Endodermal cell (in vitro differentiated cells): Measurements from ENCODE around the gene PCDHB2. TPM values are rescaled to one million over a fixed set of nuclear protein-coding genes. Genes with fewer than 3 reads are reported as not detected.
"Not testable (repeated sequence)": the region's sequence is repeated elsewhere in the genome, so short reads cannot be mapped to it uniquely, and the experiment has no call there.

Source experiments
- DNase-seq: peaks from one replicate; pipeline ENCODE4 v3.0.0-alpha.2; 2017
- H3K27ac ChIP-seq: 2 replicates; pipeline ENCODE4 v1.5.1; 2013; ENCODE audit warnings: mild to moderate bottlenecking, low read depth, low read length, moderate library complexity
- H3K27me3 ChIP-seq: 2 replicates; pipeline ENCODE4 v1.6.1; 2013; ENCODE audit warnings: mild to moderate bottlenecking, low read length, moderate library complexity; ENCODE audit not compliant: insufficient read depth, control insufficient read depth, poor library complexity, severe bottlenecking
- H3K36me3 ChIP-seq: 2 replicates; pipeline ENCODE4 v1.7.0; 2013; ENCODE audit warnings: mild to moderate bottlenecking, low read length, moderate library complexity; ENCODE audit not compliant: control insufficient read depth, insufficient read depth
- H3K4me1 ChIP-seq: one replicate; pipeline ENCODE4 v1.7.0; 2013; ENCODE audit warnings: low read length; ENCODE audit not compliant: control insufficient read depth, insufficient read depth
- H3K4me3 ChIP-seq: 2 replicates; pipeline ENCODE4 v1.5.1; 2013; ENCODE audit warnings: mild to moderate bottlenecking, low read length, moderate library complexity
- H3K9ac ChIP-seq: 2 replicates; pipeline ENCODE4 v1.6.1; 2013; ENCODE audit warnings: mild to moderate bottlenecking, low read length, moderate library complexity; ENCODE audit not compliant: poor library complexity, severe bottlenecking; ENCODE audit errors: extremely low read depth
- H3K9me3 ChIP-seq: 2 replicates; pipeline ENCODE4 v1.6.1; 2013; ENCODE audit warnings: mild to moderate bottlenecking, low read length, moderate library complexity; ENCODE audit not compliant: control insufficient read depth
- H3K27ac Mint-ChIP-seq: 2 replicates; pipeline ENCODE4 v1.8.0; 2020; ENCODE audit warnings: mixed read lengths
- H3K27me3 Mint-ChIP-seq: 2 replicates; pipeline ENCODE4 v1.8.0; 2021; ENCODE audit warnings: mild to moderate bottlenecking, mixed read lengths; ENCODE audit not compliant: insufficient read depth
- H3K36me3 Mint-ChIP-seq: 2 replicates; pipeline ENCODE4 v1.8.0; 2020; ENCODE audit warnings: low read depth, mixed read lengths
- H3K4me1 Mint-ChIP-seq: 2 replicates; pipeline ENCODE4 v1.8.0; 2020; ENCODE audit warnings: mixed read lengths
- H3K4me3 Mint-ChIP-seq: 2 replicates; pipeline ENCODE4 v1.8.0; 2020; ENCODE audit warnings: mild to moderate bottlenecking, moderate library complexity, mixed read lengths
- H3K9me3 Mint-ChIP-seq: 2 replicates; pipeline ENCODE4 v1.8.0; 2020; ENCODE audit warnings: mild to moderate bottlenecking, mixed read lengths
- WGBS, 2 experiments: methylation state at CpG; one replicate each; pipeline versions ENCODE4 v1.1.5 to v1.1.7; 2013; ENCODE audit warnings: missing lambda C conversion rate in 2 of 2, mixed read lengths in 1 of 2; ENCODE audit not compliant: insufficient coverage in 1 of 2, insufficient read length in 1 of 2; 5-methylcytosine and 5-hydroxymethylcytosine counted together
- total RNA-seq, 2 donors: library from RNA; stranded (reverse); fragmentation: NEBNext Ultra II Directional in 1 of 2; extraction: Animal tissue kit (Norgen Biotek cat#: 25700) in 1 of 2; gene quantifications; 2 replicates in 1 of 2; 3 replicates in 1 of 2; pipeline ENCODE4 v1.2.1, GENCODE V29; 2021
- TF ChIP-seq, protein P1 (sequence below): fragments of 200-600 bp; sonication (generic); conservative IDR thresholded peaks from 2 replicates; pipeline ENCODE4 v1.5.0; 2021; ENCODE audit warnings: antibody characterized with exemption, mild to moderate bottlenecking

The PCDHB2 gene
- total RNA-seq, 2 donors from 2014 or later, result 28.4 to 32.1 TPM

DNA sequence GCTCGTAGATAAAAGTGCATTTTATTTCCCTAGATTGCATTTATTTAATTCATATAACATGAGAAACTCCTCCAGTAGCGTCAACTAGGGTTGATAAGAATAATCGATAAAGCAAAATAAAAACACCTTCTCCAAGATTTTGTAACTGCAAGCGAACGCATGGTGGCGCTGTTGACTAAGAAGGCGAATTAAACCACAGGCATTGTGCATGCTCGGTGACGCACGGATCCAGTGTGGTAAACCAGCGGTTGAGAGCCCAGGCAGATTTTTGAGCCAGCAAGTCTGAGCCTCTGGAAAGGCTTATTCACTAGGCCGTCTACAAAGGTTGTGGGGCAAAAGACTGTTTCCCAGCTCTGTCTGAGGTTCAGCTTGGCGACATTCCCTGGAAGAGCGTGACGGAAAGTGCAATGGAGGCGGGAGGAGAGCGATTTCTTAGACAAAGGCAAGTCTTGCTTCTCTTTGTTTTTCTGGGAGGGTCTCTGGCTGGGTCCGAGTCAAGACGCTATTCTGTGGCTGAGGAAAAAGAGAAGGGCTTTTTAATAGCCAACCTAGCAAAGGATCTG, 5.9 kb downstream of the PCDHB2 start, which contains the start of gene PCDHB3:
Gene PCDHB3 (plus strand): TSS at position 231 of the 563 bp plus-strand sequence. CDS start 177 bp downstream, at position 408.
- Histone ChIP-seq H3K4me1 (no peaks in the 10 kb centered on the region), H3K27me3 (no peaks in the 10 kb centered on the region), H3K9ac (no peak within 1 kb of the TSS), H3K4me3 (no peak within 1 kb of the TSS), H3K36me3 (peaks cover 15% of the 10 kb centered on the region), H3K27ac (no peak within 1 kb of the TSS), H3K9me3 (peaks cover 41% of the 10 kb centered on the region)
- Mint-ChIP-seq H3K27ac (peak within 1 kb of the TSS; percentile 96), H3K9me3 (peaks cover 33% of the 10 kb centered on the region), H3K36me3 (peaks cover 50% of the 10 kb centered on the region), H3K4me1 (peaks cover 2% of the 10 kb centered on the region), H3K4me3 (peak within 1 kb of the TSS; percentile 75), H3K27me3 (peaks cover 2% of the 10 kb centered on the region)
- TF ChIP-seq, protein P1, sequence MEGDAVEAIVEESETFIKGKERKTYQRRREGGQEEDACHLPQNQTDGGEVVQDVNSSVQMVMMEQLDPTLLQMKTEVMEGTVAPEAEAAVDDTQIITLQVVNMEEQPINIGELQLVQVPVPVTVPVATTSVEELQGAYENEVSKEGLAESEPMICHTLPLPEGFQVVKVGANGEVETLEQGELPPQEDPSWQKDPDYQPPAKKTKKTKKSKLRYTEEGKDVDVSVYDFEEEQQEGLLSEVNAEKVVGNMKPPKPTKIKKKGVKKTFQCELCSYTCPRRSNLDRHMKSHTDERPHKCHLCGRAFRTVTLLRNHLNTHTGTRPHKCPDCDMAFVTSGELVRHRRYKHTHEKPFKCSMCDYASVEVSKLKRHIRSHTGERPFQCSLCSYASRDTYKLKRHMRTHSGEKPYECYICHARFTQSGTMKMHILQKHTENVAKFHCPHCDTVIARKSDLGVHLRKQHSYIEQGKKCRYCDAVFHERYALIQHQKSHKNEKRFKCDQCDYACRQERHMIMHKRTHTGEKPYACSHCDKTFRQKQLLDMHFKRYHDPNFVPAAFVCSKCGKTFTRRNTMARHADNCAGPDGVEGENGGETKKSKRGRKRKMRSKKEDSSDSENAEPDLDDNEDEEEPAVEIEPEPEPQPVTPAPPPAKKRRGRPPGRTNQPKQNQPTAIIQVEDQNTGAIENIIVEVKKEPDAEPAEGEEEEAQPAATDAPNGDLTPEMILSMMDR, result peak; percentile 88
- 85 to 87% methylated on average over 16 to 19 of the region's 19 CpGs for WGBS, 2 experiments
- DNase-seq, result peak; percentile 88

DNA sequence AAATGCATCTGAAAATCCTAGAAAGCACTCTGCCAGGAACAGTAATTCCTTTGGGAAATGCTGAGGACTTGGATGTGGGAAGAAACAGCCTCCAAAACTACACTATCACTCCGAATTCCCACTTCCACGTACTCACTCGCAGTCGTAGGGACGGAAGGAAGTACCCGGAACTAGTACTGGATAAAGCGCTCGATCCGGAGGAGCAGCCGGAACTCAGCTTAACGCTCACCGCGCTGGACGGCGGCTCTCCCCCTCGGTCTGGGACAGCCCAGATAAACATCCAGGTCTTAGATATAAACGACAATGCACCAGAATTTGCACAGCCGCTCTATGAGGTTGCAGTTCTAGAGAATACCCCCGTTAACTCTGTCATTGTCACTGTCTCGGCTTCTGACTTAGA, 6.6 kb downstream of the PCDHB2 start:
- no peak overlapping the region for H3K9ac ChIP-seq
- peaks cover 15% of the 10 kb centered on the region for H3K36me3 ChIP-seq
- Mint-ChIP-seq H3K4me1 (no peaks in the 10 kb centered on the region), H3K36me3 (peaks cover 46% of the 10 kb centered on the region), H3K27me3 (no peaks in the 10 kb centered on the region), H3K4me3 (peak overlapping the region; percentile 75), H3K9me3 (peaks cover 26% of the 10 kb centered on the region), H3K27ac (peak overlapping the region; percentile 96)
- H3K9me3 ChIP-seq, result peaks cover 34% of the 10 kb centered on the region
- DNase-seq, result no peak
- TF ChIP-seq, protein P1, result no peak
- no peak overlapping the region for H3K27ac ChIP-seq
- no peaks in the 10 kb centered on the region for H3K27me3 ChIP-seq
- H3K4me3 ChIP-seq, result no peak overlapping the region
- 91 to 95% methylated on average over 19 to 20 of the region's 20 CpGs for WGBS, 2 experiments
- H3K4me1 ChIP-seq, result no peaks in the 10 kb centered on the region

GRCh38 chr5:141102070-141102469, 7.7 kb downstream of the PCDHB2 start:
- WGBS, 2 experiments, result 96 to 100% methylated on average over 4 to 21 of the region's 39 CpGs
- not testable (repeated sequence) for DNase-seq, H3K27ac Mint-ChIP-seq, H3K4me1 ChIP-seq, H3K4me3 Mint-ChIP-seq, H3K27me3 ChIP-seq, H3K4me3 ChIP-seq, H3K4me1 Mint-ChIP-seq, H3K9ac ChIP-seq, H3K27ac ChIP-seq, H3K27me3 Mint-ChIP-seq
- peaks cover 21% of the 10 kb centered on the region for H3K9me3 Mint-ChIP-seq
- H3K36me3 ChIP-seq, result peaks cover 15% of the 10 kb centered on the region
- peaks cover 32% of the 10 kb centered on the region for H3K9me3 ChIP-seq
- peaks cover 43% of the 10 kb centered on the region for H3K36me3 Mint-ChIP-seq

GRCh38 chr5:141102471-141102870, 8.1 kb downstream of the PCDHB2 start:
- not testable (repeated sequence) for H3K27ac ChIP-seq, H3K4me1 Mint-ChIP-seq, H3K4me1 ChIP-seq, H3K4me3 ChIP-seq, H3K27me3 ChIP-seq, H3K9ac ChIP-seq, DNase-seq, H3K4me3 Mint-ChIP-seq, H3K27ac Mint-ChIP-seq, H3K27me3 Mint-ChIP-seq
- peaks cover 43% of the 10 kb centered on the region for H3K36me3 Mint-ChIP-seq
- Histone ChIP-seq H3K9me3 (peaks cover 28% of the 10 kb centered on the region), H3K36me3 (peaks cover 15% of the 10 kb centered on the region)
- 91 to 96% methylated on average over 4 to 18 of the region's 38 CpGs for WGBS, 2 experiments
- peaks cover 18% of the 10 kb centered on the region for H3K9me3 Mint-ChIP-seq
